Bone marrow (tissue), 2 donors: ENCODE results near the gene MEP1A.
"Not testable (repeated sequence)": the region's sequence is repeated elsewhere in the genome, so short reads cannot be mapped to it uniquely, and the experiment has no call there.

Experiments
- DNase-seq, 2 donors: peaks; one replicate each; lab custom pipeline; 2025; lab: John Stamatoyannopoulos, UW

MEP1A gene

GRCh38 chr6:46777476-46778346, 15.5 kb upstream of the MEP1A start:
- DNase-seq, result no peak

GRCh38 chr6:46781478-46782378, 11.5 kb upstream of the MEP1A start:
- peak in 1 of 2 donors; percentile 15 for DNase-seq

GRCh38 chr6:46784535-46784934, 8.7 kb upstream of the MEP1A start:
- DNase-seq, result no peak

GRCh38 chr6:46787871-46788540, 5.2 kb upstream of the MEP1A start:
- DNase-seq, result no peak

DNA sequence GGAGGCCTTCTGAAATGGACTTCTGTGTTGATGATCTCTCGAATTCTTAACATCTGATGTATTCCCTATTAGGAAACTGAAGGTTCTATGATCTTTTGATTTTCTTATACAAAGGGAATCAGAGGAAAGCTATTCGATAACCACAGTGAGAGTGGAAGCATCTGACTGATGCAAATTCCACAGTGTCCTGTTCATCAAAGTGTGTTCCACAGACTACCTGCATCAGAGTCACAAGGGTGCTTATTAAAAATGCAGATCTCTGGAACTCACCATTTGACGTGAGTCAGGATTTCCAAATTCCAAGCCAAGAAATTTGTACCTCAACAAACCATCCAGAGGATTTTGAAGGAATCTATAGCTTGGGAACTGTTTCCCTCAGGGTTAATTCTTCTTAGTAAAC, 4.4 kb upstream of the MEP1A start:
- DNase-seq, result no peak

DNA sequence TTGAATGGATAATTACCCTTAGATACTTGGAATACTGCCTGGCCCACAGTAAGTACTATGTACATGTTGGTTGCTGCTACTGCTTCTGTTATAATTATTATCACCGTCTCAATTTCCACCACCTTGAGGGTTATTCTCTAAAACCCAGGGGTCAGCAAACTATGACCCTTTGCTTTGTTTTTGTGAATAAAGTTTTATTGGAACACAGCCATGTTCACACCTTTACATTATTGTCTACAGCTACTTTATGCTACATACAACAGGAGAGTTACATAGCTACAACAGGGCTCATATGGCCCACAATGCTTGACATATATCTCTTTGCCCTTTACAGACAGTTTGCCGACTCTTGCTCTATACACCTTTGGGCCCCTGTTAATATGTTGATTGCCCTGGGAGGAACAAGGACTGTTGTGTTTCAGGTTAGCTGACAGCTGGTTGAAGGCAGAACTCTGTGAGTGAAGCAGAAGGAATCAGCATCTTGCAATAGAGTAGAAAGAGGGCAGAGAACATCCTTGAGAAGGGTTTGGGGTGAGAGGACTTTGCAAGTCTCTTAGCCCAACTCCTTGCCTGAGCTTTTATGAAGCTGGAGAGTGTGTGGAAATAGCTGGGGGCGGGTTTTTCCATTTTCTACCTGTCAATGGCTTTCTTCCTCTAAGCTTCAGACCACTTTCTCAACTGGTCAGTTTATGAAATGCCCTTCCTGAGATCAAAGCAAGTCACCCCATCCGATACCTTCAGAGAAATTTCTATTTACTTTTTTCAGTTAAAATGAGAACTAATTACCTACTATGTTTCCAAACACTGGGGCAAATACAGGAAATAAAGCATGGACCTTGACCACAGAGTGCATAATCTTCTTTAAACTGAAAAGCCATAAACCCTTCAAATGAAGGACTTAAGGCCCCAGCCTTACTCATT, 3.5 kb upstream of the MEP1A start:
- no peak for DNase-seq

- no peak for DNase-seq
Measured at GRCh38 chr6:46790355-46790874, 2.8 kb upstream of the MEP1A start.

GRCh38 chr6:46792635-46793034, 554 bp upstream of the MEP1A start:
- DNase-seq, result no peak

GRCh38 chr6:46794068-46794467, 879 bp downstream of the MEP1A start:
- DNase-seq, result no peak

GRCh38 chr6:46795816-46796215, 2.6 kb downstream of the MEP1A start:
- DNase-seq, result no peak

DNA sequence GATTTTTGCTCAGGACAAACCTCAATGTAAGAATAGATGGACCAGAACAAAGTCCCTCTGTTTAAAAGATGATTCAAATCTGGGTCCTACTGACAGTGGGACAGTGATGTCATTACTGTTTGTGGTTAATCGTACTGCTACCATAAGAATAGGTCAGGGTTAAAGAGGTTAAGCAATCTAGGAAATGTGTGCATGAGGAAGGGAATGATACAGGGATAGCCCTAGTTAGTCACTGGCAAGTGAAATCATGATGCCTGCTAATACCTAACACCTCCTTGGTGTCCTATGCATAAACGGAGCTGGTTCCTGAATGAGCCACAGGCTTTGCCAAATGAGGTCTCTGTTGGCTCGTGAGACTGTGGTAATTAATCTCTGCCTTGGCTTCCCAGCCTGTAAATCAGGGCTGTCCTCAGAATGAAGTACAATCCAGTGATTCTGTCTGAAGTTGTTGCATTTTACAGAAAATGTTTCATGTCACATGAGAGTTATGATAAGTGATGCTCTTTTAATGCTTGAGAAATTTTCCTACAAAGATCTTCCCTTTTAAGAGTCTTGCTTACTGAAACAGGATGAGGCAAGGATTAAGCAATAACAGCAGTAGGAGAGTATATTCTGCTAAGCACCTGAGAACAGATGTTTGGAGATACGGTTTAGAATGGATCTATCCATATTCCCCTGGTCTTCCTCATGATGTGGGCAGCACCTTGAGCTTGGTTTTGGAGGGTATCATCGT, 3.8 kb downstream of the MEP1A start:
- DNase-seq, result no peak

DNA sequence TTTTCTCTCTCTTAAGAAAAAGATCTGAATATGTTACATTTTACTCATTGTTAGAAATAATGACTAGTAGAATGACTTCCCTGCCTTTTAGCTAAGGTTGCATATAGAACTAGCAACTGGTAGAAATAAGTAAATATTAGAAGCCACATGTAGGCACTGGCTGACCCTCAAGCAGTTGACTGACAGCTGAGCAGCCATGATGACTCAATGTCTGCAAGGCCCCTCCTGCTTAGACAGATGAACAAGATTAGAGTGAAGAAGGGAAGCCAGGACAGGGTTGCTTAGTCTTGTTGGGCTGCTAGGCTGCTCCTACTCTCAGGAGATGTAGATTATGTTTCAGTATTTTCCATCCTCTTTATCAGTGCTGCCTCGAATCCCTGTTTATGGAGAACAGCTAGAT, 6.5 kb downstream of the MEP1A start:
- DNase-seq, result no peak

DNA sequence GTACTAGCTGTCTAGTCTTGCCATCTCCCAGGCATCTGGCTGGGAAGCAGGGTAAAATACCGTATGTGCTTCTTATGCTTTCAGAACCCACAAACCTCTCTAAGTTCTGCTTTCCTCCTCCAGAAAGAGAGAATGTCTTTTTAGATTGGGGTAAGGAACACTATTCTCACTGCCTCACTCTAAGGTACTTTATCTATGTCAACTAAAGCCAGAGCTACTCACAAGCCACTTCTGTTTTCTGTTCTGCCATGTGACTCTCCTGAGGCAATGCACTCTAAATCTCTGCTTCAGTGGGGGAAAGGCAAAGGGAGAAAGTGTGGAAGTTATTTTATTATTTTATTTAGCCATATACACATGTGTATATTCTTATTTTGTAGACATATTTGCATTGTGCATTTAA, 15.6 kb downstream of the MEP1A start:
- DNase-seq, result no peak

DNA sequence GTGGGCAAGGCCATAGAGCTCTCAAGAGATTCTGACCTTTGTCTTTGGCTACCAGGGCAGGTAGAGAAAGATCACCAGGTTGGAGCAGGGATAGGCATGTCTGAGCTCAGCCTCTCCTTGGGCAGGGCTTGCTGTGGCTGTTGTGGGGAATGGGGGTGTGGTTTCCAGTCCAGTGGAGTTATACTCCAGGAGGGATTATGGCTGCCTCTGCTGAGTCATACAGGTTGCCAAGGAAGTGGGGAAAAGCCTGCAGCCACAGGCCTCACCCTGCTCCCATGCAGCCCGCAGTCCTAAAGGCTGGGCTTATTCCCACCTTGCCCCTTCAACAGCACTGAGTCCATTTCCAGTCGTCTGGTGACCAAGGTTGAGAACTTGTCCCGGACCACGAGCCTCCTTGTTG, 21.9 kb downstream of the MEP1A start:
- DNase-seq, result no peak

GRCh38 chr6:46816626-46817025, 23.4 kb downstream of the MEP1A start:
- DNase-seq, result no peak

DNA sequence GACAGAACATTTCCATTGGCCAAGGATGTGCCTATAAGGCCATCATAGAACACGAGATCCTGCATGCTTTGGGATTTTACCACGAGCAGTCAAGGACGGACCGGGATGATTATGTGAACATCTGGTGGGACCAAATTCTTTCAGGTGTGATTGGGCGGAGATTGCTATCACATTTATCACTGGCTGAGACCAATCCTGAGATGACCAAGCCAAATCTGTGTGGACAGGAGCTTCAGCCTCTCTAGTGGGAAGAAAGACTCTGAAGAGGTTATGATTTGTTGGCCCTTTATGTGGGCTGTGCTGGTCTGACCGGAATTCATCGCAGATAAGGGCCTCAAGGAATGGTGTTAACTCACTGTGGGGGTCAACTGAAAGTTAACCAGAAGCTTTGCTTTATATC, 26.4 kb downstream of the MEP1A start:
- no peak for DNase-seq

GRCh38 chr6:46821458-46821881, 28.3 kb downstream of the MEP1A start:
- DNase-seq, result no peak

- DNase-seq, result no peak
Measured at GRCh38 chr6:46828939-46829338, 35.8 kb downstream of the MEP1A start.

DNA sequence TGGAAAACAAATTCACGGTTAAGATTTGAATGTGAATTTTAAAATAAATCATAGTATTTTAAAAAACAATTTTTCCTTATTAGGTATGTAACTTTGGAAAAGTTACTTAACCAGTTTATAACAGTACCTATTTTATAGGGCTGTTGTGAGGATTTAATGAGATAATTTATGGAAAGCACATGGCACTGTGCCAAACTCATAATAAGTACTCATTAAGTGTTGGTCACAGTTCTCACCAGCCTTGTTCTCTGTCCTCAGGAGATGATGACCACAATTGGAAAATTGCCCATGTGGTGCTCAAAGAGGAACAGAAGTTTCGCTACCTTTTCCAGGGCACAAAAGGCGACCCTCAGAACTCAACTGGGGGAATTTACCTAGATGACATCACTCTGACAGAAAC, 39.6 kb downstream of the MEP1A start:
- DNase-seq, result no peak

DNA sequence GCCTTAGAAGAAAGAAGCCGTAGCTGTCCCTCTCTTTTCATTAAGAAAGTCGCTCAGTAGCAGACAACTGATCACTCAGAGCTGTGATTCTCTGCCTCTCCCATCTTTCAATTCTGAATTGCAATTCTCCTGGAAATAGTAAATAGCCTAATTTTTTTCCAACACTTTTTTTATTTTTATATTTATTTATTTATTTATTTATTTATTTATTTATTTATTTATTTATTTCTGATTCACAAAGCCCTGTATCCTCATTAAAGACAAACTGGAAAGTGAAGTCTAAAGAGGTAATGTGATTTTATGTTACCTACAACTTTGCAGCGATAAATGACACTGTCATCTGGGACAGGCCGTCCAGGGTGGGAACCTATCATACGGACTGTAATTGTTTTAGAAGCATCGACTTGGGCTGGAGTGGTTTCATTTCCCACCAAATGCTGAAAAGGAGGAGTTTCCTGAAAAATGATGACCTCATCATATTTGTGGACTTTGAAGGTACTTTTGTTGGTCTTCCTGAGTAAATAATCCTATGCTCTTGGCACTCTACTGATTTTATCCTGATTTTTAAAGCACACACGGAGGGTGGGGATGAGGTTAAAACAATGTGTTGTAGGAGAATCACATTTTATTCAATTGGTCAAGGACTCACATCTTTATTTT, 41.2 kb downstream of the MEP1A start:
- not testable (repeated sequence) for DNase-seq
